ENCODE results near the gene SPCS2.

DNA sequence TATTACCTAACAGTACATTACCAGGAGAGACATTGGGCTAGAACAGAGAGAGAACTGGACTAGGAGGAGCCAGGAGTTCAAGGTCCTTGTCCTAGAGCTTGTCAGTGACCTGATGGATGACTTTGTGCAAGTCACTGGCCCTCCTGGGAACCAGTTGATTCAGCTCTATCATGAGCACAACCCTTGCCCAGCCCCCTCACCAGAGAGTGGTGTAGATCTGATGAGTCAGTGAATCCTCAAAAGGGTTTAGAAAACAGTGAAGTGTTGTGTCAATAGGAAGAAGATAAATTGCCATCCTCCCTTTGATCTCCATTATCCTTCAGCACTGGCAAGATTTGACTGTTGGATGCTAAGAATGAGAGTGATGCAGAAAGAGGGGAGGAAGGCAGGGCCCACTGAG lies 64.0 kb downstream of the SPCS2 start:
- no peak for TF ChIP-seq ARNT (IDR thresholded peaks at IDR 0.05)
- TF ChIP-seq BHLHE40 (IDR thresholded peaks at IDR 0.05; ENCODE audit: borderline replicate concordance), result no peak
- TF ChIP-seq FOXK2 (IDR thresholded peaks at IDR 0.05), result no peak
- TF ChIP-seq ELF4 (IDR thresholded peaks at IDR 0.05), result no peak
- TF ChIP-seq FOXM1 (IDR thresholded peaks at IDR 0.05; ENCODE audit: borderline replicate concordance), result no peak
- no peak for TF ChIP-seq LEF1 (IDR thresholded peaks at IDR 0.05; ENCODE audit: borderline replicate concordance)
- TF ChIP-seq SP1 (IDR thresholded peaks at IDR 0.05), result no peak
- TF ChIP-seq, protein P1, sequence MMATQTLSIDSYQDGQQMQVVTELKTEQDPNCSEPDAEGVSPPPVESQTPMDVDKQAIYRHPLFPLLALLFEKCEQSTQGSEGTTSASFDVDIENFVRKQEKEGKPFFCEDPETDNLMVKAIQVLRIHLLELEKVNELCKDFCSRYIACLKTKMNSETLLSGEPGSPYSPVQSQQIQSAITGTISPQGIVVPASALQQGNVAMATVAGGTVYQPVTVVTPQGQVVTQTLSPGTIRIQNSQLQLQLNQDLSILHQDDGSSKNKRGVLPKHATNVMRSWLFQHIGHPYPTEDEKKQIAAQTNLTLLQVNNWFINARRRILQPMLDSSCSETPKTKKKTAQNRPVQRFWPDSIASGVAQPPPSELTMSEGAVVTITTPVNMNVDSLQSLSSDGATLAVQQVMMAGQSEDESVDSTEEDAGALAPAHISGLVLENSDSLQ (IDR thresholded peaks at IDR 0.05), result no peak
- no peak for TF ChIP-seq FOXA1 (IDR thresholded peaks at IDR 0.05)

All from HEK293T (cell line).